Left cardiac atrium (tissue), 4 donors: ENCODE results near the gene FUT6. TPM values are rescaled to one million over a fixed set of nuclear protein-coding genes. Genes with fewer than 3 reads are reported as not detected.
A peak's percentile ranks its signal among the peaks of the same experiment; 100 is the strongest.

ENCODE experiments used
- ATAC-seq, 2 donors: fragments of 200-7000 bp; cut with Tn5 transposase; one replicate each; pipeline ENCODE4 v1.9.1; 2020; ENCODE audit warnings: mild to moderate bottlenecking in 2 of 2, moderate library complexity in 2 of 2
- DNase-seq: peaks from one replicate; pipeline ENCODE4 v3.0.0-alpha.2; 2020
- intact Hi-C, 2 donors: fragments of 100-400 bp; cut with DNase I; formaldehyde crosslinking; loops; one replicate each; pipeline versions ENCODE4 v1.14.1 to v1.15.1; 2022 to 2023
- total RNA-seq, 2 donors: library from RNA; stranded (reverse); fragmentation: NEBNext Ultra II Directional; extraction: Animal tissue kit (Norgen Biotek cat#: 25700); gene quantifications; one replicate each; pipeline ENCODE4 v1.2.1, GENCODE V29; 2021
- donor health status: DM: no; HTN: yes; CAD: no.
- donor health status: DM: no; HTN: yes; CAD: no; lungs with severe emphysema.
- donor health status: DM: yes; HTN: yes; CAD: no.
- donor health status: Dilated cardiomyopathy.

FUT6 gene
- total RNA-seq, 2 donors from 2014 or later: not detected

GRCh38 chr19:5832061-5832460, 7.4 kb downstream of the FUT6 start:
- intact Hi-C loops: no loop called here
- DNase-seq (no peak), ATAC-seq (no peak)

DNA sequence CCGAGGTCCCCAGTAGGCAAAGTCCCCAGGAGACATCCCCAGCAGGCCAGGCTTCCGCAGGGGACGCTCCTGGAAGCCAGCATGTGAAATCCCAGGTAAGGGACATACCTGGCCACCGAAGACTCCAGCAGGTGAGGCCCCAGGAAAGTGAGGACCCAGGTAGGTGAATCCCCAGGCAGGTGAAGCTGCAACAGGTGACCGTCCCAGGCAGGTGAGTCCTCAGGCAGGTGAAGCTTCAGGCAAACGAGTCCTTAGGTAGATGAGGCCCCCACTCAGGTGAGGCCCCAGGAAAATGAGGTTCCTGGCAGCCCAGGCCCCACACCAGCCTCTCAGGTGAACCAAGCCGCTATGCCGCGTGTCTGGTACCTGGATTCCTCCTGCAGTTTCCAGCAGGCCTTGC, 8.3 kb downstream of the FUT6 start:
- DNase-seq: no peak
- intact Hi-C loops: no loop called here
- no peak for ATAC-seq

GRCh38 chr19:5829567-5830310, 9.8 kb downstream of the FUT6 start:
- intact Hi-C loops: loop anchor here in 1 of 2 donors (5.0 kb wide), 1 partner anchor 63 kb away; no protein-coding TSS in a partner anchor
- DNase-seq (no peak), ATAC-seq (no peak)

- DNase-seq (peak; percentile 57), ATAC-seq (peak; percentile 42 to 53)
- intact Hi-C loops: loop anchor here in 1 of 2 donors (5.0 kb wide), 1 partner anchor 63 kb away; no protein-coding TSS in a partner anchor
These were observed 10.6 kb downstream of the FUT6 start for GRCh38 chr19:5828661-5829566.

DNA sequence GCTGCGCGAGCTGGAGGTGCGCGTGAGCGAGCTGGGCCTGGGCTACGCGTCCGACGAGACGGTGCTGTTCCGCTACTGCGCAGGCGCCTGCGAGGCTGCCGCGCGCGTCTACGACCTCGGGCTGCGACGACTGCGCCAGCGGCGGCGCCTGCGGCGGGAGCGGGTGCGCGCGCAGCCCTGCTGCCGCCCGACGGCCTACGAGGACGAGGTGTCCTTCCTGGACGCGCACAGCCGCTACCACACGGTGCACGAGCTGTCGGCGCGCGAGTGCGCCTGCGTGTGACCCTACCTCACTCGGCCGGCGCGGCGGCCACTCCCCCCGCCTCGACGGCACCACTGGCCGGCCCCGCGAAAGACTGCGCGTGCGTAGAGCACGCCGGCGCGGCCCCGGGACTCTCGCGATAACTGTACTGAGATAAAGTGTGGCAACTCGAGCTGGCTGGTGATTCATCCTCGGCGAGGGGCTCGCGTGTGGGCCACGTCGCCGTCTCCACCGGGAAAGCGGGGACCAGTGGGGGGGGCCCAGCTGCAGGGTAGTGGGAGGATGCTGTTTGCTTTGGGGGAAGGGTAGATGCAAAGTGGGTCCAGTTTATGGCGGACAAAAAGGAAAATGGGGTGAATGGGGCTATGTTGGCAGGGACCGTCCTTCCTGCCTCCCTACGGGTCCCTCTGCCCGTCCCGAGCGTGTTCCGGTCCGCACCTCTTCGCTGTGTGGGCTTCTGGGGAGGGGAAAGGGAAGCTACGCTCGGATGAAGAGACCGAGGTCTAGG, 11.4 kb downstream of the FUT6 start:
- ATAC-seq: peak; percentile 85 to 89
- peak; percentile 91 for DNase-seq
- intact Hi-C loops: loop anchor here in 1 of 2 donors (5.0 kb wide), 1 partner anchor 64 kb away; no protein-coding TSS in a partner anchor

GRCh38 chr19:5827342-5827890, 12.1 kb downstream of the FUT6 start:
- intact Hi-C loops: loop anchor here in 1 of 2 donors (5.0 kb wide), 1 partner anchor 65 kb away; no protein-coding TSS in a partner anchor
- ATAC-seq: no peak
- DNase-seq: no peak

GRCh38 chr19:5826531-5827341, 12.8 kb downstream of the FUT6 start:
- peak in 1 of 2 donors; percentile 19 for ATAC-seq
- intact Hi-C loops: loop anchor here in 1 of 2 donors (5.0 kb wide), 1 partner anchor 66 kb away; no protein-coding TSS in a partner anchor
- DNase-seq: peak; percentile 64

GRCh38 chr19:5825178-5825577, 14.3 kb downstream of the FUT6 start:
- ATAC-seq: no peak
- DNase-seq: no peak
- intact Hi-C loops: loop anchor here in 1 of 2 donors (5.0 kb wide), 1 partner anchor 67 kb away; no protein-coding TSS in a partner anchor

- DNase-seq: no peak
These were observed 14.8 kb downstream of the FUT6 start for GRCh38 chr19:5824751-5825150.

DNA sequence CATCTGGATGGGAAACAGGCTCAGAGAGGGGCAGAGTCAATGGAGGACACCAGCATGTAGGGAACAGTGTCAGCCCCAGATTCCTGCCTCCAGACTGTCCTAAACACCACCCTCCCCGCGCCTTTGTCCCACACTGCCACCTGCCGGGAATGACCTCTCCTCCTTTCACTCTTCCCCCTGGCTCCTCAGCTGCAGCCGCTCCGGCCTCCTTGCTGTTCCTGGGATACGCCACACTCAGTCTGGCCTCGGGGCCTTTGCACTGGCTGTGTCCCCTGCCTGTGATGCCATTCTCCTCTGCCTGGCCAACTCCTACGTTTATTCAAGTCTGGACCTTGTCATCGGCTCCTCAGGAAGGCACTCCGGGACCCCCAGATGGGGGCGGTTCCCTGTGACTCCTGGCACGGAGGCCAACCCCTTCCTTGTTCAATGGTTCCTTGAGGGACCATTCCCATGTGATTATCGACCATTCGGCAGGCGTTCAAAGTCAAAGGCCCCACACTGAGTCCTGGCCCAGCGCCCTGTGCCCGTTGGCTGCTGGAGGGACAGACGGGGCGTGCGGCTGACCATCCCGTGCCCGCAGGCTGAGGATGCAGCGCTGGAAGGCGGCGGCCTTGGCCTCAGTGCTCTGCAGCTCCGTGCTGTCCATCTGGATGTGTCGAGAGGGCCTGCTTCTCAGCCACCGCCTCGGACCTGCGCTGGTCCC, 15.8 kb downstream of the FUT6 start:
- ATAC-seq (no peak), DNase-seq (no peak)
- intact Hi-C loops: no loop called here

More at GRCh38 chr19:5824751-5825150, 14.8 kb downstream of the FUT6 start:
- intact Hi-C loops: loop anchor here in 1 of 2 donors (5.0 kb wide), 1 partner anchor 68 kb away; no protein-coding TSS in a partner anchor
- ATAC-seq: no peak

DNA sequence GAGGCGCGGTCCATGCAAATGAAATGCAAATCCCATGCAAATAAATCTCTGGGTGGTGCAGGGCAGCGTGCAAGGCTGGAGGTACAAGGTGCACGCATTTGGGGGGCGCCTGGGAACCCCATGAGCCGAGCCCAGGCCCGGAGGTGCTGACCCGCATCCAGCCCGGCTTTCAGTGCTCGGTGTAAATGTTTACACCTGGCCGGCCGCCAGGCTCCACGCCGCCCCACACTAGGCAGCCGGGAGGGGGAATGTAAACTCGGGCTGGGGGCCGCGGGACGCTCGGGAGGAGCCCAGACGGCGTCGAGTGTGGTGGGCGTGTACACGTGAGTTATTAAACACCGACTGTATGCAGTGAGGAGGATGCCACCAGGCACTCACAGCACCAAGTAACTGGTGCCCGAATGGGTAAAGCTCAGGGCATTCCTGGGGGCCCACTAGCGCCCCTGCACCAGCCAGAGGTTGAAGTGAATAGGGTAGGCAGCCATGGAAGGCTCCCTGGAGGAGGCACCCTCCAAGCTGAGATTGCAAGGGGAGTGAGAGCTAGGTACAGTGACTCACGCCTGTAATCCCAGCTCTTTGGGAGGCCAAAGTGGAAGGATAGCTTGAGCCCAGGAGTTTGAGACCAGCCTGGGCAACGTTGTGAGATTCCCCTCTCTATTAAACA, 17.2 kb downstream of the FUT6 start:
- no peak for ATAC-seq
- DNase-seq: no peak
- intact Hi-C loops: no loop called here

GRCh38 chr19:5821521-5822180, 17.9 kb downstream of the FUT6 start:
- DNase-seq: no peak
- intact Hi-C loops: no loop called here
- ATAC-seq: no peak

DNA sequence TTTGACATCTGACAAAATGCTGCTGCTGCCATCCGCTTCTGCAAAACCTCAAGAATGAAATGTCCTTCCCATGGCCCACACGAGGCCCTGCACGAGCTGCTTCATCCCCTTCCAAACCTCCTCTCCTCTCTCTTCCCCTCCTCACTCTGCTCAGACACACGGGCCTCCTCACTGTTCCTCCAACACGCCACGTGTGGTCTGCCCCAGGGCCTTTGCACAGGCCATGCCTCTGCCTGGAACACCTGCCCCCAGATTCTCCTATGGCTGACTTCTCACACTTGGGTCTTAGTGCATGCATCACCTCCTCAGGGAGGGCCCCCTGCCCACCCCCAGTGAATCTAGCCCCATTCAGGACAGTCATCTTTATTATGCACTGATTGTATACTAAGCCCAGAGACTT, 18.7 kb downstream of the FUT6 start:
- no peak for DNase-seq
- ATAC-seq: no peak
- intact Hi-C loops: no loop called here

DNA sequence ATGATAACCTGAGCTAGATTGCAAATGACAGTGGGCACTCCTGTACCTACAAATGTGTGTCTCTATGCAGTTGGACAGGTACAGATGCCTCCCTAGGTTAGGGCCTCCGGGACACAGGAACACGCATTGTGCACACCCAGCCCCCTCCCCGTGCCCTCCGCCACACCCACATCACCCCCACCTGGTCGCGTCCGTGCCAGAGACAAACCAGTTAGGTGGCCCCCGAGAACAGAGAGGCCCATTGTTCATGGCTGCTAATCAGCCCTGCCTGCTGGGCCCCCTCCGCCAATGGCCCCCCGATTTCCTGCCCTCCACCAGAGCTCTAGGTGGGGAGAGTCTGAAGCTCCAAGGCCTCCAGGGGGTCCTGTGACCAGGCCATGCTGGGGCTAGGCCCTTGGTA, 20.9 kb downstream of the FUT6 start:
- intact Hi-C loops: no loop called here
- ATAC-seq (no peak), DNase-seq (no peak)

- intact Hi-C loops: no loop called here
- DNase-seq (no peak), ATAC-seq (no peak)
These were observed 22.3 kb downstream of the FUT6 start for GRCh38 chr19:5817218-5817617.

- DNase-seq: no peak
- no peak for ATAC-seq
These were observed 24.7 kb downstream of the FUT6 start for GRCh38 chr19:5814852-5815246.

More at GRCh38 chr19:5814852-5815246, 24.7 kb downstream of the FUT6 start:
- intact Hi-C loops: no loop called here
